Measurements from ENCODE around the gene NRXN3.

NRXN3 gene

DNA sequence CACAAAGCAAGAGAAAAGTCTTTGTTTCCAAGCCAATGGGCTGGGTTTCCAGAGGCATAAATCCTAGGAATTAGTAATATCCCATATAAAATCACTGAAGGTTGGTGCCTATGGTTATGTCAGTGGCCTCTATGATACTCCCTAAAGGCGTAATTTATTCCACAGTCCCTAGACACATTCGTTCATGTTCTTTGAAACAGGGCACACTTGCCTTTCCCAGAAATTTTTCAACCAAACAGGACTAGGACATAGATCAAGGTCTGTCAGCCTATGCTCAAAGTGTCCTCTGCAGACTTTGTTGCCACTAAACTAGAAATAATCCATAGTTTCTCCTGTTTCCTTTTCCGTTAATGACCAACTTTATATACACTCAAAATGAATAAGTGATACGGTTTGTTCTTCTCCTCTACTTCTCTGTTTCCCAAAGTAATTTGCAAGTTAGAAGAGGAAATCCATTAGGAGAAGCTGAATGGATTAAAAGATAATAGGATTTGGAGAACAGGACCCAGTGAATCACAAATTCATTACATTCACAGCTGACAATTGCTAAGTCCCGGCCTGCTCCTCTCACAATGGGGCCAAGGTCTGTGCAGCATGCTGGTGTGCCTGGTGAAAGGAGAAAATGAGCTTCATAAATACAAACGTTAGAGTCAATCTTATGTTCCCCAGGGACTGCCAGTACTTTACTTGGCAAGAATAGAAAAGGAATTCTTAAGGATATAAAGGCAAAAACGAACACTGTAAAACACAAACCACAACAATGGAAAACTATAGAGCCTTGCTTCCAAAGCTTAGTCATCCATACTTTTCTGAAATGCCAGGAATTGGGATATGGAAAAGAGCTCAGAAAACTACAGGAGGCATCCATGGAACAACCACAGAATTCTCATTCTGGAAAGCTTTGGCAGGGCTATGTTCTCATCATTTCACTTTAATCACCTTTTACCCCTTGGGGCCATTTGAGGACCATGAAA is 966.2 kb downstream of the NRXN3 start:
- DNase-seq (ENCODE audit: low read depth) = peak; percentile 4
- in situ Hi-C loops (cut with HindIII; ENCODE audit: low sequenced_read_pairs) = no loop called here
- TF ChIP-seq CTCF (IDR thresholded peaks at IDR 0.05; ENCODE audit: low read depth, low read length, missing control alignments) = no peak
- H3K4me3 ChIP-seq (ENCODE audit: low read depth, low read length) = no peak overlapping the region

- TF ChIP-seq CTCF (IDR thresholded peaks at IDR 0.05; ENCODE audit: low read depth, low read length, missing control alignments) = no peak
- in situ Hi-C loops (cut with HindIII; ENCODE audit: low sequenced_read_pairs) = no loop called here
- DNase-seq (ENCODE audit: low read depth) = no peak
- H3K4me3 ChIP-seq (ENCODE audit: low read depth, low read length) = no peak overlapping the region
These were observed 966.9 kb downstream of the NRXN3 start for GRCh38 chr14:79137045-79137430.

- no peak for DNase-seq (ENCODE audit: low read depth)
- no peak overlapping the region for H3K4me3 ChIP-seq (ENCODE audit: low read depth, low read length)
- in situ Hi-C loops (cut with HindIII; ENCODE audit: low sequenced_read_pairs) = no loop called here
- no peak for TF ChIP-seq CTCF (IDR thresholded peaks at IDR 0.05; ENCODE audit: low read depth, low read length, missing control alignments)
These were observed 967.7 kb downstream of the NRXN3 start for GRCh38 chr14:79137836-79138235.

- DNase-seq (ENCODE audit: low read depth) = no peak
- no peak overlapping the region for H3K4me3 ChIP-seq (ENCODE audit: low read depth, low read length)
- no peak for TF ChIP-seq CTCF (IDR thresholded peaks at IDR 0.05; ENCODE audit: low read depth, low read length, missing control alignments)
- in situ Hi-C loops (cut with HindIII; ENCODE audit: low sequenced_read_pairs) = no loop called here
These were observed 974.7 kb downstream of the NRXN3 start for GRCh38 chr14:79144896-79145295.

DNA sequence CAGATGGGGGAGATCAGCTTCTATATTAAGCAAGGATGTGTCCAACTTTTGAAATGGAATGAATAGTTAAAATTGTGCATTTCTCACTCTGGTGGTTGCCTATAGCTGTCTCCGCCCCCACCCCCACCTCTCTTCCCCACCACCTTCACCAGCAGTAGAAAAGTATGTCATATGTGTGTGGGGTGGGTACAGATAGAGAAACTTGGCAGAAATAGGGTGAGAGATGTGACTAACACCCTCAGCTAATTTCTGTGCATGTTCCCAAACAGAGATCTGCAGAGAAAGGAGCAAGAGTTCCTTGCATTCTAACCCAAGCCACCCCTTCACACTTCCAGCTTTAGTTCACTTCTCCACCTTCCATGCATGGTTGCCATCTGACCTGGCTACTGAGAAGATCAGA is 980.1 kb downstream of the NRXN3 start:
- no peak for DNase-seq (ENCODE audit: low read depth)
- TF ChIP-seq CTCF (IDR thresholded peaks at IDR 0.05; ENCODE audit: low read depth, low read length, missing control alignments) = no peak
- no peak overlapping the region for H3K4me3 ChIP-seq (ENCODE audit: low read depth, low read length)
- in situ Hi-C loops (cut with HindIII; ENCODE audit: low sequenced_read_pairs) = no loop called here

DNA sequence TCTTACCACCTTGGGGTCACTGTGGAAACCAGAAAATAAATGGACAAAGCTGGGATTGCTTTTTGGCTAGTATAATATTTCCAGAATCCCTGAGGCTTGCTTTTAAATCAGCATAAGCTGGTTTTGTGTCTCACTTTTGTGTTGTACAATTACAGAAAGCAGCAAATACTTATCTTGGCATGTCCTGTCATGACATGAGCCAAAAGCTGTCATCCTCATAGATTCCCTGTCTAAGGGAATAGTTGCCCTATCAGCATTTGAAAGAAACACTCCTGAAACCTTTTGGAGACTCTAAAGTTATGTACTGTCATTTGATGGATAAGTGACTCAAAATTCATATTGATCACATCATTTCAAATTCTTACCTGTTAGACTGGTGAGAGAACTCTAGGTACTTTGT is 987.2 kb downstream of the NRXN3 start:
- in situ Hi-C loops (cut with HindIII; ENCODE audit: low sequenced_read_pairs) = no loop called here
- TF ChIP-seq CTCF (IDR thresholded peaks at IDR 0.05; ENCODE audit: low read depth, low read length, missing control alignments) = no peak
- no peak overlapping the region for H3K4me3 ChIP-seq (ENCODE audit: low read depth, low read length)
- no peak for DNase-seq (ENCODE audit: low read depth)

Data from astrocyte of the cerebellum (primary cell).